D341Med (cell line): ENCODE measurements around the gene SETDB2.

Experiments
- DNase-seq: peaks from one replicate; pipeline ENCODE4 v3.0.0; 2012; ENCODE audit warnings: low spot score

Gene SETDB2

DNA sequence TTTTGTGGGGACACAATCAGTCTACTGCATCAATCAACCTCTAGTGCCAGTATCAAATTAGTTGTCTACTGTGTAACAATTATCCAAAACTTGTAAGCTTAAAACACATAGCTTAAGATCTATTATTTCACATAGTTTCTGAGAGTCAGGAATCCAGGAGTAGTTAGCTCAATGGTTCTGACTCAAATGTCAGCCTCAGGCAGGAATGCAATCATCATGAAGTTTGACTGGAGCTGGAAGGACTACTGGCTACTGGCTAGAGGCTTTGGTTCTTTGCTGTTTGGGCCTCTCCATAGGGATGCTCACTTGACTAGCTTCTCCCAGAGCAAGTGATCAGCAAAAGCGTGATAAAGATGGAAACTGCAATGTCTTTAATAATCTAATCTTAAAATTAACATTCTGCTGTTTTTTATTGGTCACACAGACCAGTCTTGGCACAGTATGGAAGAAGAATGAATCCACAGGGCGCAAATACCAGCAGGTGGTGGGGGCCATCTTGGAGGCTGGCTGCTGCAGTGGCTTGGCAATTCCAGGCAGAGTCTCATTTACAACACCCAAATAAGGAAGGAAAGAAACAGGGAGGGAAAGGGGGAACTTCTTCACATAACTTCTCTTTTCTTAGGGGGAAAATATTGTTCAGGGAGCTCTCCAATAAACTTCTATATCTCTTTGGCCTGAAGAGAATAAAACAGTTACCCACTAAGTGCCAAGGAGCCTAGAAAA lies 15.9 kb upstream of the SETDB2 start:
- no peak for DNase-seq

DNA sequence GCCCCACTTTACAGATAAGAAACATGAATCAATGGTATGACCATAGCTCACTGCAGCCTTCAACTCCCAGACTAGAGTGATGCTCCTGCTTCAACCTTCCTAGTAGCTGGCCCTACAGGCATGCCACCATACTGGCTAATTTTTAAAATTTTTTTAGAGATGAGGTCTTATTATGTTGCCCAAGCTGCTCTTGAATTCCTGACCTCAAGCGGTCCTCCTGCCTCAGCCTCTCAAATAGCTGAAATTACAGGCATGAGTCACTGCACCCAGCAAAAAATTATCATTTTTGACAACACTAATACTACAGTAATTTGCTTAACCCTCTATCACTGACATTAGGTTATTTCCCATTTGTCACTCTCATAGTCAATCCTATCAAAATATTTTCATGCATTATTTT lies 15.0 kb upstream of the SETDB2 start:
- DNase-seq, result no peak

GRCh38 chr13:49435992-49436391 lies 8.1 kb upstream of the SETDB2 start:
- no peak for DNase-seq

GRCh38 chr13:49436890-49437289 lies 7.2 kb upstream of the SETDB2 start:
- no peak for DNase-seq

- no peak for DNase-seq
Measured at GRCh38 chr13:49437705-49438104, 6.4 kb upstream of the SETDB2 start.

GRCh38 chr13:49439609-49440008 lies 4.5 kb upstream of the SETDB2 start:
- DNase-seq, result no peak

- DNase-seq, result no peak
Measured at GRCh38 chr13:49441312-49441711, 2.8 kb upstream of the SETDB2 start.

DNA sequence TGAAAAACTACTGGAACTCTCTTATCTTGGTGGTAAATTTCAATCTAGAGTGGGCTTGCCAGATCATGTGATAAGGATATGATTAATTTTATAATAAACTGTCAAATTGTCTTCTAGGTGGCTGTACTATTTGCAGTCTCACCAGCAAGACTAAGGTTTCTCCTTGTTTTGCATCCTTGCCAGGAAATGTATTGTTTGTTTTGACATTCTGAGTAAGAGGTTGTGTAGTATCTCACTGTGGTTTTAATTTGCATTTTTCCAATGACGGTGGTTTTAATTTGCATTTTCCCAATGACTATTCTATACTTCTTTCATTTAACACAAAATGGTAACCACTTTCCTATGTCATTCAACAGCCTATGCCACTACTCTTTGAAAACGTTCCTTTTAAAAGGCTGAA lies 2.2 kb upstream of the SETDB2 start:
- no peak for DNase-seq

- no peak for DNase-seq
Measured at GRCh38 chr13:49443357-49443703, 744 bp upstream of the SETDB2 start.

- peak; percentile 29 for DNase-seq
Measured at GRCh38 chr13:49444524-49445395, 686 bp downstream of the SETDB2 start.

DNA sequence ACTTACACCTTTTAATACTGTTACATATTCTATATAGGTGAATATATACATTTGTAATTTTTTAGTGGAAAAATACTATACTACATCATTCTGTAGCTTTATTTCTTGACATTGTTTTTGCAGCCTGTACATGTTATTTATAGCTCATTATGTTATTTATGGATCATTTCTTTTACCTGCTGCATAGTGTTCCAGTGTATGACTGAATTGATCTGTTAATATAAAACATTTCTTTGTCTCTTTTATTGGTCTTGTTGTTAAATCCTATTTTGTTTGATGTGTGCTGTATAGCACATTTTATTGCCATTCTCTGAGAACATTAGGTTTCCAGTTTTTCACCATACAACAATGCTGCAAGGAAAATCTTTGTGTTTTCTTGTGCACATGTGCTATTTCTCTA lies 2.4 kb downstream of the SETDB2 start:
- no peak for DNase-seq

DNA sequence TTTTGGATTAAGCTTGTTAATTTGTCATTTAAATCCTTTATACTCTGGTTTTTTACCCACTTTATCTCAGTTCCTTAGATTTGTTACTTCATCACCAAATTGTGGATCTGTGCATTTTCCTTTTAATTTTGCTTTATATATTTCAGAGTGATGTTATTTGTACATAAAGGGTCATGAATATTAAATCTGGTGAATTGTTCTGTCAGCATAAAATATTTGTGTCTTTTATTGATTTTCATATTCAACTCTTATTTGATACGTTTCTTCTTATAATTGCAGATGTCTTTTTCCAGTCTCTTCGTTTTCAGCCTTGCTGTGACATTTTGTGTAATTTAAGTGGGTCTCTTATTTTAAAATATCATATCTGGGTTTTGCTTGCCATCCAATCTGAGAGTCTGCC lies 4.7 kb downstream of the SETDB2 start:
- no peak for DNase-seq

DNA sequence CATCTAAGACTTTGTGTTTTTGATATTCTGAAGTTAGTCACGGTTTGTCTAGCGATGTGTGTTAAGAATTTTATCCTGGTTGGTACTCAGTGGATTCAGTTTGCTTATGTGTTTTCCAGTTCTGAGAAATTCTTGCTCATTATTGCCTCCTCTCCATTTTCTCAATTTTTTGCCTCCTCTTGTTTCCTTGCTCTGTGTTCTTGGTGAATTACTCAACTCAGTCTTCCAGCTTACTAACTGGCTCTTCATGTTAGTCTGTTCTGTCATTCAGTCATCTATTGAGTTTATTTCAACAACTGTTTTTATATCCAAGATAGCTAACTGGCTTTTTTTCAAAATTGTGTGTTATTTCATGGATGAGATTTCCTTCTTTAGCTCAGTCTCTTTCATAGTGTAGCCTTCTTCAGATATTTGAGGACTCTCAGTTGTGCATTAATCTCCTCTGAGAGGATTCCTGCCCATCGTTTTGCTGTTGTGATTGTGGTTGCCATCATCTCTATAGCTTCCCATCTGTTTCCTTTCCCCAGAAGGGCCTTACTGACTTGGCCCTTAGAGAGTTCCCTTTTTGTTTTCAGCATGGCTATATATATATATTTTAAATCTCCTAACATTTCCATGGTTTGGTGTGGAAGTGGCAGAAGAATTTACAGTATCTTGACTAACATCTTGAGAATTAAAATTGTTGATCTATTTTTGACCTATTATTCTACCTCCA lies 6.2 kb downstream of the SETDB2 start:
- no peak for DNase-seq

DNA sequence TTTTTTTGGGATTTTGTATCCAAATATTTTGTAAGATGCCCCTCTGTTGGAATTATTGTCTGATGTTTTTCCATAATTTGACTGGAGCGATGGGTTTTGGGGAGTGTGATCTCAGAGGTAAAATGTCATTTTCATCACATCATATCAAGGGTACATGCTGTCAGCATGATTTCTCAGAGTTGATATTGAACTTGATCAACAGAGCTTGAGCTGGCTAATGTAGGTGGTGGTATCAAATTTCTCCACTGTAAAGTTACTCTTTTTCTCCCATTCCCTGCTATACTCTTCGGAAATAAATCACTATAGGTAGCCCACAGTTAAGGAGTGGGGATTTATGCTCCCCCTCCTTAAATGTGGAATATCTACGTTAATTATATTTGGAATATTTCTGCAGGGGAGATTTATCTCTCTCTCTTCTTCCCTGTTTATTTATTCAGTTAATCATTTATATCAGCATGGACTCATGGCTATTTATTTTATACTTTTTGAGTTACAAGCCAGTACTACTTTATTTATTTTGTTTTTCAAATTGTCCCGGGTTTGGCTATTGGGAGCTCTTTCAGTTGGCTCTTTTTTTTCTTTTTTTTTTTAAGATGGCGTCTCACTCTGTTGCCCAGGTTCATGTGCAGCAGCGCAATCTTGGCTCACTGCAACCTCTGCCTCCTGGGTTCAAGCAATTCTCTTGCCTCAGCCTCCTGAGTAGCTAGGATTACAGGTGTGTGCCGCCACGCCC lies 8.8 kb downstream of the SETDB2 start:
- no peak for DNase-seq

DNA sequence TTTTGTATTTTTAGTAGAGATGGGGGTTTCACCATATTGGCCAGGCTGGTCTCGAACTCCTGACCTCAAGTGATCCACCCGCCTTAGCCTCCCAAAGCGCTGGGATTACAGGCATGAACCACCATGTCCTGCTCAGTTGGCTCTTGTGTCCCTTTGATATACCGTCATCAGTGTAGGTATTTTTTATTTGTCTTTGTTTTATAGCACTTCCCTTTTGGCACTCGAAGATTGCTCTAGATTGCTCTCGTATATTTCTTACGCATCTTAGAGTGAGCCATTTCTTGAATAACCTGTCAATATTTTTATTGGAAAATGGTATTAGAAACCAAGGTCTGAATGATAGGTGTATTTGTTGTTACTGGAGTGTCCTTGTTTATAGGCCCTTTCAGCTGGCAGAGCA lies 9.4 kb downstream of the SETDB2 start:
- no peak for DNase-seq

- no peak for DNase-seq
Measured at GRCh38 chr13:49454388-49455006, 10.4 kb downstream of the SETDB2 start.

GRCh38 chr13:49455007-49455398 lies 10.9 kb downstream of the SETDB2 start:
- DNase-seq, result no peak

DNA sequence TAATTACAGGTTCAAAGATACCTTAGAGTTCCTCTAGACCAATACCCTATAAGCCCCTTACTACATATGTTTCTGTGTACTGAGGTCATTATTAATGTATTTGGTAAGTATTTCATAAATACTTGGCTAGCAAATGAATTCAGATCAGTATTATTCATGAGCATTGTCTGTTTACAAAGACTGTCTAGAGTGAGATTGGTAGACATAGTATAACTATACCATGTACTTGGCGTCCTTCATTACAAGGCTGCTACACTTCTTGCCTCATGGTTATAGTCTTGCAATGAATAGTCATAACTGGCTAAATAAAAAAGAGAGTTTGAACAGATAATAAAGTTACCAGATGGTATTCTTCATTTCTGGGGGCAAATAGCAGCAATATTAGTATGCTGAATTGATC lies 12.1 kb downstream of the SETDB2 start:
- DNase-seq, result no peak

GRCh38 chr13:49457221-49457620 lies 13.1 kb downstream of the SETDB2 start:
- no peak for DNase-seq

DNA sequence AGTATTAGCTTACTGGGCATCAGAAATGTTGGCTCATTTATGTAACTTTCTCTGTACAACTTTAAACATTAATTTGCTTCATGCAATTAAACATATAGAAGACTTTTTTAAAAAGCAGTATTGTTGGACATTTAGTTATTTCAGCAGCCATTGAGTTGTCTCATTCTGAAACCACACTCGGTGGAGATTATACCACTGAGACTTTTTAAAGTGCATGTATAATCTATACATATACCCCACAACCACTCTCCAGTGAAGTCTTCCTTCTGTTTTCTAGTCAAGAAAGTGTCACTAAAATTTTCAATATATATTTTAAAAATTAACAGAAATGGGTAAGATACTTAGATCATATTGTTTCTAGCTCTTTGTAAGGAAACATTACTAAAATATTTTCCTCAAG lies 15.5 kb downstream of the SETDB2 start:
- DNase-seq, result no peak

DNA sequence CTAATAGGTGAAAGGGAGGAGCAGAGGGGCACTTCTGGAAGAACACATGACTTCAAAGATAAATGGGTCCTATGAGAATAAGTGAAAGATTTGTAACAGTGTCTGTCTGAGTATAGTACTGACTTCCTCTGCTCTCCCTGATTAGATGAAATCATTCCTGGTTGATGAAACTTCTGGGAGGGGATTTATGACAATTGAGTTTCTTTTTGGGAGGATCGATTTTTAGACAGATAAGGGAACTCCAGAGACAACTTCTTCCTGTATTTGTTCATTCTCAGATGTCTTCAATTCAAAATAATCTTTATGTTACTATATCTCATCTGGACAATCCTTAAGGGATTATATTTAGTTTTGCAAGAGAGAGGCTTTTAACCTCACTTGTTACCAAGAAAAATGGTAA lies 20.0 kb downstream of the SETDB2 start:
- no peak for DNase-seq
